B cell (primary cell): ENCODE data around the gene SPIB. TPM values are rescaled to one million over a fixed set of nuclear protein-coding genes. Genes with fewer than 3 reads are reported as not detected.

ENCODE experiments used
- ATAC-seq: fragments of 200-7000 bp; cut with Tn5 transposase; one replicate; pipeline ENCODE4 v1.10.0; 2021; ENCODE audit warnings: low read depth, mild to moderate bottlenecking, moderate number of reproducible peaks, moderate library complexity
- CTCF ChIA-PET: fragments of 350-600 bp; sonication (Branson Sonifier 250); formaldehyde crosslinking; loops from one replicate; lab custom pipeline; 2021; ENCODE audit warnings: antibody characterized with exemption, inconsistent platforms; lab: Charles Lee
- POLR2A ChIA-PET: fragments of 350-600 bp; sonication (Branson Sonifier 250); formaldehyde crosslinking; loops from one replicate; lab custom pipeline; 2021; ENCODE audit warnings: antibody characterized with exemption; lab: Charles Lee
- DNase-seq: peaks from one replicate; pipeline ENCODE4 v3.0.0; 2013
- H2AFZ ChIP-seq: 2 replicates; pipeline ENCODE4 v1.6.1; 2012; ENCODE audit warnings: mild to moderate bottlenecking, low read depth, low read length; ENCODE audit not compliant: insufficient read depth, poor library complexity, severe bottlenecking
- H3K27ac ChIP-seq, 2 donors: 1 replicate in 1 of 2; 2 replicates in 1 of 2; pipeline ENCODE4 v1.5.1; 2012 to 2013; ENCODE audit warnings: low read length in 2 of 2, mild to moderate bottlenecking in 2 of 2, moderate library complexity in 1 of 2
- H3K27me3 ChIP-seq, 4 experiments: fragments of 200-600 bp in 1 of 4; sonication (generic) in 1 of 4; replicated peaks in 1 of 4; 1 replicate in 2 of 4; 2 replicates in 2 of 4; pipeline versions ENCODE4 v1.6.1 to v1.7.0; 2013 to 2016; ENCODE audit warnings: low read length in 3 of 4, mild to moderate bottlenecking in 2 of 4, mixed read lengths in 1 of 4, moderate library complexity in 1 of 4; ENCODE audit not compliant: insufficient read depth in 4 of 4, control insufficient read depth in 3 of 4; ENCODE audit errors: control extremely low read depth in 1 of 4
- H3K36me3 ChIP-seq, 2 experiments: replicated peaks in 1 of 2; 1 replicate in 1 of 2; 2 replicates in 1 of 2; pipeline versions ENCODE4 v1.6.1 to v1.7.1; 2013; ENCODE audit warnings: low read length in 1 of 2; ENCODE audit not compliant: insufficient read depth in 2 of 2, control insufficient read depth in 1 of 2; ENCODE audit errors: control extremely low read depth in 1 of 2, extremely low read depth in 1 of 2
- H3K4me1 ChIP-seq, 2 donors: fragments of 200-600 bp in 1 of 2; sonication (generic) in 1 of 2; 1 replicate in 1 of 2; 2 replicates in 1 of 2; pipeline versions ENCODE4 v1.5.1 to v1.6.1; 2013 to 2017; ENCODE audit warnings: low read length in 2 of 2; ENCODE audit not compliant: control insufficient read depth in 2 of 2, insufficient read depth in 2 of 2
- H3K4me2 ChIP-seq: replicated peaks from 2 replicates; pipeline ENCODE3; 2012; ENCODE audit warnings: mild to moderate bottlenecking, low read depth, low read length; ENCODE audit not compliant: poor library complexity, severe bottlenecking
- H3K4me3 ChIP-seq, 5 experiments: fragments of 200-600 bp in 1 of 5; sonication (generic) in 1 of 5; 1 replicate in 3 of 5; 2 replicates in 2 of 5; pipeline versions ENCODE4 v1.5.1 to v1.7.0; 2011 to 2016; ENCODE audit warnings: low read length in 4 of 5, mild to moderate bottlenecking in 4 of 5, low read depth in 2 of 5, control low read depth in 1 of 5, moderate library complexity in 1 of 5; ENCODE audit not compliant: insufficient read depth in 1 of 5; ENCODE audit errors: control extremely low read depth in 1 of 5, extremely low read depth in 1 of 5
- H3K79me2 ChIP-seq: fragments of 200-600 bp; sonication (generic); one replicate; pipeline ENCODE4 v1.6.0; 2016; ENCODE audit warnings: low read length; ENCODE audit not compliant: control insufficient read depth, insufficient read depth
- H3K9ac ChIP-seq: fragments of 200-600 bp; sonication (generic); 2 replicates; pipeline ENCODE4 v1.6.1; 2017; ENCODE audit warnings: mild to moderate bottlenecking, low read length, moderate library complexity
- H3K9me3 ChIP-seq, 3 donors: one replicate each; pipeline versions ENCODE4 v1.6.1 to v1.7.1; 2013; ENCODE audit warnings: low read length in 2 of 3; ENCODE audit not compliant: control insufficient read depth in 2 of 3, insufficient read depth in 1 of 3; ENCODE audit errors: control extremely low read depth in 1 of 3
- H4K20me1 ChIP-seq: 2 replicates; pipeline ENCODE4 v1.6.0; 2012; ENCODE audit warnings: mild to moderate bottlenecking, low read length; ENCODE audit not compliant: insufficient read depth, control insufficient read depth, poor library complexity, severe bottlenecking
- H3K27ac Mint-ChIP-seq: one replicate; pipeline ENCODE4 v1.8.0; 2021; ENCODE audit warnings: mixed read lengths
- H3K27me3 Mint-ChIP-seq: one replicate; pipeline ENCODE4 v1.8.0; 2021; ENCODE audit warnings: mixed read lengths
- H3K4me1 Mint-ChIP-seq: one replicate; pipeline ENCODE4 v1.8.0; 2021; ENCODE audit warnings: mixed read lengths
- H3K4me3 Mint-ChIP-seq: one replicate; pipeline ENCODE4 v1.8.0; 2021; ENCODE audit warnings: mixed read lengths
- H3K9me3 Mint-ChIP-seq: one replicate; pipeline ENCODE4 v1.8.0; 2022; ENCODE audit warnings: mixed read lengths; ENCODE audit not compliant: insufficient read depth
- CTCF ChIP-seq: fragments of 200-600 bp; IDR thresholded peaks from one replicate; pipeline ENCODE4 v1.8.0; 2022; ENCODE audit warnings: antibody characterized with exemption, mild to moderate bottlenecking
- EZH2 ChIP-seq: IDR thresholded peaks from 2 replicates; pipeline ENCODE4 v1.6.1; 2012; ENCODE audit warnings: borderline replicate concordance, low read depth, mild to moderate bottlenecking, moderate library complexity, low read length; ENCODE audit not compliant: insufficient read depth, poor library complexity, severe bottlenecking
- WGBS: methylation state at CpG from one replicate; pipeline ENCODE4 v1.1.5; 2013; ENCODE audit warnings: missing lambda C conversion rate; ENCODE audit not compliant: insufficient coverage; 5-methylcytosine and 5-hydroxymethylcytosine counted together
- intact Hi-C: fragments of 100-400 bp; cut with micrococcal nuclease; formaldehyde crosslinking; loops from one replicate; pipeline ENCODE4 v1.10.0; 2022
- polyA plus RNA-seq: library from polyadenylated mRNA; depleted of rRNA; stranded (reverse); fragments of >200 nt; gene quantifications from 2 replicates; pipeline ENCODE4 v1.2.3, GENCODE V29; 2012
- total RNA-seq, 2 donors: library from RNA; stranded (reverse); fragments of 120-200 nt in 1 of 2; gene quantifications; 1 replicate in 1 of 2; 2 replicates in 1 of 2; pipeline versions ENCODE4 v1.2.3 to v1.2.4, GENCODE V29; 2013 to 2022

Gene SPIB
- total and polyA plus RNA-seq, 2 donors (not counting 1 experiment from before 2014, with no cell fraction given) = 183 to 205 TPM

GRCh38 chr19:50423279-50424113, 4.8 kb downstream of the SPIB start:
- H4K20me1 ChIP-seq = peaks cover 68% of the 10 kb centered on the region
- H3K36me3 ChIP-seq = peaks cover under 1 to 70% of the 10 kb centered on the region in 2 experiments
- WGBS = over 99% methylated on average over 20 of the region's 22 CpGs
- POLR2A ChIA-PET = no interaction called here
- H3K4me3 ChIP-seq = no peak overlapping the region
- no peak overlapping the region for H3K9ac ChIP-seq
- ATAC-seq (no peak), DNase-seq (no peak)
- peak overlapping the region; percentile 15 for H3K4me3 Mint-ChIP-seq
- H3K27me3 ChIP-seq = no peaks in the 10 kb centered on the region
- H3K79me2 ChIP-seq = peaks cover 51% of the 10 kb centered on the region
- H3K4me1 ChIP-seq = peaks cover 47 to 67% of the 10 kb centered on the region in 2 donors
- peak overlapping the region; percentile 94 for H3K27ac Mint-ChIP-seq
- intact Hi-C loops = no loop called here
- no peaks in the 10 kb centered on the region for H3K9me3 Mint-ChIP-seq
- peak overlapping the region; percentile 63 for H3K4me2 ChIP-seq
- H2AFZ ChIP-seq = no peak overlapping the region
- TF ChIP-seq EZH2 (no peak), CTCF (no peak)
- peaks cover 55% of the 10 kb centered on the region for H3K4me1 Mint-ChIP-seq
- H3K27me3 Mint-ChIP-seq = no peaks in the 10 kb centered on the region
- peak overlapping the region in 1 of 2 donors; percentile 98 for H3K27ac ChIP-seq
- CTCF ChIA-PET = interaction anchor here (7.3 kb wide), 1 partner anchor 38 kb away, joined by 36 read pairs; no protein-coding TSS in a partner anchor
- H3K9me3 ChIP-seq = no peaks in the 10 kb centered on the region

GRCh38 chr19:50425581-50425980, 6.8 kb downstream of the SPIB start:
- H3K4me1 ChIP-seq = peaks cover 62 to 81% of the 10 kb centered on the region in 2 donors
- ATAC-seq (no peak), DNase-seq (no peak)
- ChIA-PET CTCF (interaction anchor here (0.7 kb wide), 1 partner anchor 57 kb away, joined by 3 read pairs; no protein-coding TSS in a partner anchor), POLR2A (interaction anchor here (1.1 kb wide), 1 partner anchor 9 kb away, joined by 3 read pairs; no protein-coding TSS in a partner anchor)
- intact Hi-C loops = no loop called here
- no peak overlapping the region for H2AFZ ChIP-seq
- TF ChIP-seq CTCF (no peak), EZH2 (no peak)
- 100% methylated on average over 2 of the region's 7 CpGs for WGBS
- no peaks in the 10 kb centered on the region for H3K9me3 Mint-ChIP-seq
- no peak overlapping the region for H3K4me3 Mint-ChIP-seq
- H3K4me1 Mint-ChIP-seq = peaks cover 66% of the 10 kb centered on the region
- H3K9ac ChIP-seq = no peak overlapping the region
- peaks cover 0 to 14% (median 0%) of the 10 kb centered on the region in 3 donors for H3K9me3 ChIP-seq
- H4K20me1 ChIP-seq = peaks cover 52% of the 10 kb centered on the region
- H3K4me3 ChIP-seq = no peak overlapping the region
- peaks cover 30% of the 10 kb centered on the region for H3K79me2 ChIP-seq
- H3K27me3 Mint-ChIP-seq = no peaks in the 10 kb centered on the region
- H3K36me3 ChIP-seq = peaks cover 2 to 72% of the 10 kb centered on the region in 2 experiments
- no peak overlapping the region for H3K4me2 ChIP-seq
- H3K27ac Mint-ChIP-seq = peak overlapping the region; percentile 50
- no peaks in the 10 kb centered on the region for H3K27me3 ChIP-seq
- peak overlapping the region in 1 of 2 donors; percentile 48 for H3K27ac ChIP-seq
